Measurements from ENCODE around the gene RHOC. TPM values are rescaled to one million over a fixed set of nuclear protein-coding genes. Genes with fewer than 3 reads are reported as not detected.
"Not testable (repeated sequence)": the region's sequence is repeated elsewhere in the genome, so short reads cannot be mapped to it uniquely, and the experiment has no call there.

The RHOC gene
- total RNA-seq, 1 donor from 2014 or later, result 285 TPM

DNA sequence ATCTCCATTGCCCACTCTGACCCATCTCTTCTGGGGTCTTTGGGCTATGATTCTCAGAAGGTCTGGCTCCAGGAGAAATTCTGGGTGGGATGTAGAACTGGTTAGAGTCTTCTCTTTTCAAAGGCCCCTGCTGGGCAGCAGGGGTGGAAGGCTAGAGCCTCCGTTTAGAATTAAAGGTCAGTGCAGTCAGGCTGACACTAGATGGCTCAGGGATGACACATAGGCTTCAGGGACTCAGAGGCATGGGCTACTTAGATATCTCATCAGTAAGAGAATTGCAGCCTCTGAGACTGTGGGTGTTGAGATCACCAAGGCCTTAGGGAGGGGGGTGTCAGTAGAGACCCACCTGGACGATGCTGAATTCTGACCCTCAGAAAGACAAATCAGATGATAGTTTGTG is 20.8 kb upstream of the RHOC start:
- H3K27ac Mint-ChIP-seq (ENCODE audit: unreplicated experiment), result no peak overlapping the region

DNA sequence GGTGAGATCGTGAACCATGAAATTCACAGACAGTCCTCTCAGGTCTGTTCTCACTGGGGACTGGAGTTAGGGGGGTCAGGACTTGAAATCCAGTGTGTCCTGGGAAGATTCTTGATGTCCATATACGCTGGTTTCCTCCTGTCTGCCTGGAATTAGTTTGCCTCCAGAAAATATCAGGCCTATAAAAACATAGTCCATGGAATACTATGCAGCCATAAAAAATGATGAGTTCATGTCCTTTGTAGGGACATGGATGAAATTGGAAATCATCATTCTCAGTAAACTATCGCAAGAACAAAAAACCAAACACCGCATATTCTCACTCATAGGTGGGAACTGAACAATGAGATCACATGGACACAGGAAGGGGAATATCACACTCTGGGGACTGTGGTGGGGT is 17.3 kb upstream of the RHOC start:
- H3K27me3 Mint-ChIP-seq (ENCODE audit: unreplicated experiment); H3K27ac Mint-ChIP-seq (ENCODE audit: unreplicated experiment); H3K4me3 Mint-ChIP-seq (ENCODE audit: unreplicated experiment): not testable (repeated sequence)

More for the DNA sequence above, 20.8 kb upstream of the RHOC start:
- no peaks in the 10 kb centered on the region for H3K27me3 Mint-ChIP-seq (ENCODE audit: unreplicated experiment)
- peaks cover 7% of the 10 kb centered on the region for H3K4me1 Mint-ChIP-seq (ENCODE audit: unreplicated experiment)
- H3K9me3 Mint-ChIP-seq (ENCODE audit: unreplicated experiment), result no peaks in the 10 kb centered on the region
- H3K4me3 Mint-ChIP-seq (ENCODE audit: unreplicated experiment), result no peak overlapping the region
- DNase-seq (ENCODE audit: extremely low spot score, unreplicated experiment), result no peak
- no peaks in the 10 kb centered on the region for H3K36me3 Mint-ChIP-seq (ENCODE audit: unreplicated experiment)
- TF ChIP-seq, protein P1, sequence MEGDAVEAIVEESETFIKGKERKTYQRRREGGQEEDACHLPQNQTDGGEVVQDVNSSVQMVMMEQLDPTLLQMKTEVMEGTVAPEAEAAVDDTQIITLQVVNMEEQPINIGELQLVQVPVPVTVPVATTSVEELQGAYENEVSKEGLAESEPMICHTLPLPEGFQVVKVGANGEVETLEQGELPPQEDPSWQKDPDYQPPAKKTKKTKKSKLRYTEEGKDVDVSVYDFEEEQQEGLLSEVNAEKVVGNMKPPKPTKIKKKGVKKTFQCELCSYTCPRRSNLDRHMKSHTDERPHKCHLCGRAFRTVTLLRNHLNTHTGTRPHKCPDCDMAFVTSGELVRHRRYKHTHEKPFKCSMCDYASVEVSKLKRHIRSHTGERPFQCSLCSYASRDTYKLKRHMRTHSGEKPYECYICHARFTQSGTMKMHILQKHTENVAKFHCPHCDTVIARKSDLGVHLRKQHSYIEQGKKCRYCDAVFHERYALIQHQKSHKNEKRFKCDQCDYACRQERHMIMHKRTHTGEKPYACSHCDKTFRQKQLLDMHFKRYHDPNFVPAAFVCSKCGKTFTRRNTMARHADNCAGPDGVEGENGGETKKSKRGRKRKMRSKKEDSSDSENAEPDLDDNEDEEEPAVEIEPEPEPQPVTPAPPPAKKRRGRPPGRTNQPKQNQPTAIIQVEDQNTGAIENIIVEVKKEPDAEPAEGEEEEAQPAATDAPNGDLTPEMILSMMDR (IDR thresholded peaks at IDR 0.05), result no peak

DNA sequence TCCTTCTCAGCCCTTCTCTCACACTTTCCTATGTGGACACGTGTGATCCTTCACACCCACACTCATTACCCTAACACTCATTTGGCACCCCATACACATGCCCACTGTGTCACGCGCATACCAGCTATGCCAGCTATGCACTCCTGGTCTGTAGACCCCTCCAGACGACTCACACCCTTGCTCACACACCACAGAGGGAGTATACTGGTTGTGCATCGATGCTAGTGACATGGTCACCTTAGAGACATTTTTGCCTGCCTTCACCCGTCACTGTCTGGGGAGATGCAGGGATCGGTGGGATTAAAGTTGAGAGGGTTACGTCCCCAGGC is 16.5 kb upstream of the RHOC start:
- H3K36me3 Mint-ChIP-seq (ENCODE audit: unreplicated experiment), result no peaks in the 10 kb centered on the region
- TF ChIP-seq, protein P1 (IDR thresholded peaks at IDR 0.05), result no peak
- no peaks in the 10 kb centered on the region for H3K9me3 Mint-ChIP-seq (ENCODE audit: unreplicated experiment)
- H3K27ac Mint-ChIP-seq (ENCODE audit: unreplicated experiment), result no peak overlapping the region
- DNase-seq (ENCODE audit: extremely low spot score, unreplicated experiment), result no peak
- H3K4me1 Mint-ChIP-seq (ENCODE audit: unreplicated experiment), result peaks cover 14% of the 10 kb centered on the region
- no peaks in the 10 kb centered on the region for H3K27me3 Mint-ChIP-seq (ENCODE audit: unreplicated experiment)
- no peak overlapping the region for H3K4me3 Mint-ChIP-seq (ENCODE audit: unreplicated experiment)

More for the DNA sequence above, 17.3 kb upstream of the RHOC start:
- H3K36me3 Mint-ChIP-seq (ENCODE audit: unreplicated experiment); H3K9me3 Mint-ChIP-seq (ENCODE audit: unreplicated experiment); DNase-seq (ENCODE audit: extremely low spot score, unreplicated experiment): not testable (repeated sequence)
- H3K4me1 Mint-ChIP-seq (ENCODE audit: unreplicated experiment), result peaks cover 11% of the 10 kb centered on the region

DNA sequence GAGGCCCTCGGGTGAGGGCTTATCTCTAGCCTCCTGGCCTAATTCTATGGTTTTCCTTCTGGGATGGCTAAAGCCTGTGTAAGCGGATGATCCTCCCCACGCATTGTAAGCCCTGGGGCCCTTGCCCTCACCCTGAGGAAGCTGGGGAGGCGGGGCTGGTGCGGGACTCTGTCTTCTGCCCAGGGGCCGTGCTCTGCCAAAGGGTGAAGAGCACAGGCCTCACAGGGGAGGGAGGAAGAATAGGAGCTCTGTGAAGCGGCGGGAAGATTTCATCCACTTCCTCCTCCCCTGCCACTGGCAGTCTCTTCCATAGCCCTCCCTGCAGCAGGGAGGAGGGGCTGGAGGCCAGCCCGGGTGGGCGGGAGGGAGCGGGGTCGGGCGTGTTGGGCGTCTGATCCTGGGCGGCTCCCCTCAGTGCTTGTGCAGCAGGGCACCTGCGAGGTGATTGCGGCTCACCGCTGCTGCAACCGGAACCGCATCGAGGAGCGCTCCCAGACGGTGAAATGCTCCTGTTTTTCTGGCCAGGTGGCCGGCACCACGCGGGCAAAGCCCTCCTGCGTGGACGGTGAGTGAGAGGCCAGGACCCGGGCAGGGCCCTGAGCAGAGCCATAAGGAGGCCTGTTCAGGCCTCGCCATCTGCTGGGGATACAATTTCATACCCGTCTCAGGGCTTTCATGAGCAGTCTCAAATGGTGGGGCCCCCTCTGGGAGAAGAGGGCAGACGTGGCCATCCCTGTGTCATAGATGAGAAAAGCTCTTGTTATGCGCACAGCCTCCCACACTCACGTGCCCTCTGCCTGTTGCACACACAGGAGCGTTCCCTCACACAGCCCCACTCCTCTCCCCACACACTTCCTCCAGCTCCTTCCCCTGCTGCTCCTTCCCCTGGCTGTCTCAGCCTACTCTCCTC is 15.9 kb upstream of the RHOC start:
- H3K4me3 Mint-ChIP-seq (ENCODE audit: unreplicated experiment), result peak overlapping the region; percentile 52

DNA sequence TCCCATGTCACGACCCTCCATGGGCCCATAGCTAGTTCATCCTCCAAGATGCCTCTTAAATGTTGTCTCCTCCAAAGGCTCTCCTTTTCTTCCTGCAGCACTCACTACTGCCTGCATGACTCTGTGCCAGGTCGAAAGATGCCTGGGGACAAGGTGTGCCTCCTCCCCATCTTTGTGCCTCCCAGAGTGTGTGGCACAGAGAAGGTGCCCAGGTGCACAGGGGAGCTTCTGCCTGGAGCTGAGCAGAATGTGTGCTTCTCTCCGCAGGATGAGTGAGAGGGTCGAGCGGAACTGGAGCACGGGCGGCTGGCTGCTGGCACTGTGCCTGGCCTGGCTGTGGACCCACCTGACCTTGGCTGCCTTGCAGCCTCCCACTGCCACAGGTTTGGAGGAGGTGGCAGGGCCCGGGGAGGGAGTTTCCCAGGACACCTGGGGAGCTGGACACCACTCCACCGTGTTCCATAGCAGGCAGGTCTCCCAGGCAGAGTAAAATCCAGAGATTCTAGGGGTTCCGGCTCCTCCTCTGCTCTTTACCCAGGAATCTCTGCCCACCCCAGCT is 15.1 kb upstream of the RHOC start:
- Mint-ChIP-seq H3K9me3 (ENCODE audit: unreplicated experiment) (no peaks in the 10 kb centered on the region), H3K27ac (ENCODE audit: unreplicated experiment) (no peak overlapping the region), H3K36me3 (ENCODE audit: unreplicated experiment) (no peaks in the 10 kb centered on the region), H3K4me1 (ENCODE audit: unreplicated experiment) (peaks cover 14% of the 10 kb centered on the region), H3K27me3 (ENCODE audit: unreplicated experiment) (no peaks in the 10 kb centered on the region), H3K4me3 (ENCODE audit: unreplicated experiment) (no peak overlapping the region)
- TF ChIP-seq, protein P1 (IDR thresholded peaks at IDR 0.05), result no peak
- no peak for DNase-seq (ENCODE audit: extremely low spot score, unreplicated experiment)

More for the DNA sequence above, 15.9 kb upstream of the RHOC start:
- DNase-seq (ENCODE audit: extremely low spot score, unreplicated experiment), result no peak
- Mint-ChIP-seq H3K27ac (ENCODE audit: unreplicated experiment) (peak overlapping the region; percentile 52), H3K9me3 (ENCODE audit: unreplicated experiment) (no peaks in the 10 kb centered on the region), H3K36me3 (ENCODE audit: unreplicated experiment) (no peaks in the 10 kb centered on the region), H3K27me3 (ENCODE audit: unreplicated experiment) (no peaks in the 10 kb centered on the region), H3K4me1 (ENCODE audit: unreplicated experiment) (peaks cover 14% of the 10 kb centered on the region)
- TF ChIP-seq, protein P1 (IDR thresholded peaks at IDR 0.05), result no peak

DNA sequence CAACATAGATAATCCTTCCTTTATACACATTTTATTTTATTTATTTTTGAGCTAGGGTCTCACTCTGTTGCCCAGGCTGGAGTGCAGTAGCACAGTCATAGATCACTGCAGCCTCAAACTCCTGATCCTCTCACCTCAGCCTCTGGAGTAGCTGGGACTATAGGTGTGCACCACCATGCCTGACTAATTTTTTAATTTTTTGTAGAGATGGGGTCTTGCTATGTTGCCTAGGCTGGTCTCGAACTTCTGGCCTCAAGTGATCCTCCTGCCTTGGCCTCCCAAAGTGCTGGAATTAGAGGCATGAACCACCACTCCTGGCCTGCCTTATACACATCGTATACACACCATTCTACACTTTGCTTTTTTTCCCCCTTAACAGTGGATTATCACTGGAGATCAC is 14.4 kb upstream of the RHOC start:
- H3K4me3 Mint-ChIP-seq (ENCODE audit: unreplicated experiment); H3K9me3 Mint-ChIP-seq (ENCODE audit: unreplicated experiment); DNase-seq (ENCODE audit: extremely low spot score, unreplicated experiment); H3K27ac Mint-ChIP-seq (ENCODE audit: unreplicated experiment); H3K36me3 Mint-ChIP-seq (ENCODE audit: unreplicated experiment); H3K27me3 Mint-ChIP-seq (ENCODE audit: unreplicated experiment): not testable (repeated sequence)
- peaks cover 14% of the 10 kb centered on the region for H3K4me1 Mint-ChIP-seq (ENCODE audit: unreplicated experiment)
